VCaP (cell line): ENCODE data around the gene RBM26.

Experiments used
- H3K27ac ChIP-seq: fragments of 450-650 bp; 2 replicates; pipeline ENCODE4 v1.5.1; 2017
- CTCF ChIP-seq: fragments of 450-650 bp; conservative IDR thresholded peaks from 2 replicates; pipeline ENCODE4 v1.5.1; 2017; ENCODE audit warnings: mild to moderate bottlenecking, moderate library complexity

The RBM26 gene

GRCh38 chr13:79404985-79405384, 1.1 kb downstream of the RBM26 start:
- H3K27ac ChIP-seq = peak overlapping the region; percentile 97
- no peak for TF ChIP-seq CTCF

- H3K27ac ChIP-seq = peak overlapping the region; percentile 97; the same call in 1 of the 2 replicates
- TF ChIP-seq CTCF = no peak
These were observed 1.7 kb downstream of the RBM26 start for GRCh38 chr13:79404361-79404760.

DNA sequence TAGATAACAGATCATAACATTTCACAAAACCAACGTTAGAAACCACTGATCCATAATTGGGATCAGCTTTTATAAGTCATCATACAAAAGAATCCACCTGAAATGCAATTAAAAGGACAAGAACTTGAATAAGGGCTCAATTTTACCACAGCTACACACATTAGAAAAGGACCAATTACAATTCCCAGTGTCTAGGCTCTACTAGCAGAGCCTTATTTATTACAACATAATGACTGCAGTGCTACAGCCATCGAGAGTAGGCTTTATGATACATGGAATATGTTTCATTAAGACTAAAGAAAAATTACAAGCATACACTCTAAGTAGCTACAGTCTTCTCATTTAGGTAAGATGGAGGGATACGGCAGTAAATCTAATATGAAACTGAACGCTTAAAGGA, 2.9 kb downstream of the RBM26 start:
- TF ChIP-seq CTCF = no peak
- no peak overlapping the region for H3K27ac ChIP-seq

DNA sequence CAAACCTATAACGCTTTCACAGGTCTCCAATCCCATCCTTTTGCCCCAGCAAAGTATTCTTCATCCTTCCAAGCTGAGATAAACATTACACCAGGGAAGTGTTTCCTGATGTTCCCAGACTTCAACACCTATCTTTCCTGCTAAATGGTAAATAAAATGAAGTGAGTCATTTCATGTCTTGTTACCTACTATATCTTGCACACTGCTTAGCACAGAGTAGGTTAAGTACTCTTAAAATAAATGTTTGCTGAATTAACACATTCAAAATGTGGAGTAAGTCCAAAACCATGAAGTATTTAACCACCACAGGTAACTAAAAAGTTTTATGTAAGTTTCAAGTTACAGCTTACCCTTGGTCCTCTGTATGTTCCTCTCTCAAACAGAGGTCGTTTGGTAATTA, 3.4 kb downstream of the RBM26 start:
- no peak for TF ChIP-seq CTCF
- no peak overlapping the region for H3K27ac ChIP-seq

GRCh38 chr13:79402074-79402635, 3.9 kb downstream of the RBM26 start:
- TF ChIP-seq CTCF = no peak
- H3K27ac ChIP-seq = no peak overlapping the region

- no peak overlapping the region for H3K27ac ChIP-seq
These were observed 4.6 kb downstream of the RBM26 start for GRCh38 chr13:79401259-79402070.

More at GRCh38 chr13:79401259-79402070, 4.6 kb downstream of the RBM26 start:
- TF ChIP-seq CTCF = no peak
